ENCODE measurements around the gene RAB37.

Gene RAB37

DNA sequence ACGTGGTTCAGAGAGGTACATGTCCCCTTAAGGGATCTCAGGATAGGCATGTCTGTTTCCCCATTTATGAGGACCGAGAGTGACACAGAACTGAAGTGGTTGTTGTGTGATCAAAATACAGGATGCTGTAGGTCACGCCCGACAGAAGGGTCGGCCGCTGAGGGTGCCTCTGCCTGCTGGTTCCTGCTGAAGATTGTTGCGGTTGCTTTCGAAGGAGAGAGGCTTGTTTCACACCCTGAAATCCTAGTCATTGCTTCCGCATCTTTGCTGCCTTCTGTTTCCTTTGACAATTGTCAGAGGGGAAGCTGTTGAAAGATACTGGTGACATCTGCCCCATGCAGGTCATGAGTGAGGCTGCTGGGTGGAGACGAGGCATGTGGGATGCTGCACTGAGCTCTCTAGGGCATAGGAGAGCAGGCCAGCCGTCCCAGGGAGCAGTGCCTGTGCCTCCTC is 42.9 kb downstream of the RAB37 start:
- TF ChIP-seq, protein P1, sequence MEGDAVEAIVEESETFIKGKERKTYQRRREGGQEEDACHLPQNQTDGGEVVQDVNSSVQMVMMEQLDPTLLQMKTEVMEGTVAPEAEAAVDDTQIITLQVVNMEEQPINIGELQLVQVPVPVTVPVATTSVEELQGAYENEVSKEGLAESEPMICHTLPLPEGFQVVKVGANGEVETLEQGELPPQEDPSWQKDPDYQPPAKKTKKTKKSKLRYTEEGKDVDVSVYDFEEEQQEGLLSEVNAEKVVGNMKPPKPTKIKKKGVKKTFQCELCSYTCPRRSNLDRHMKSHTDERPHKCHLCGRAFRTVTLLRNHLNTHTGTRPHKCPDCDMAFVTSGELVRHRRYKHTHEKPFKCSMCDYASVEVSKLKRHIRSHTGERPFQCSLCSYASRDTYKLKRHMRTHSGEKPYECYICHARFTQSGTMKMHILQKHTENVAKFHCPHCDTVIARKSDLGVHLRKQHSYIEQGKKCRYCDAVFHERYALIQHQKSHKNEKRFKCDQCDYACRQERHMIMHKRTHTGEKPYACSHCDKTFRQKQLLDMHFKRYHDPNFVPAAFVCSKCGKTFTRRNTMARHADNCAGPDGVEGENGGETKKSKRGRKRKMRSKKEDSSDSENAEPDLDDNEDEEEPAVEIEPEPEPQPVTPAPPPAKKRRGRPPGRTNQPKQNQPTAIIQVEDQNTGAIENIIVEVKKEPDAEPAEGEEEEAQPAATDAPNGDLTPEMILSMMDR (IDR thresholded peaks at IDR 0.05; ENCODE audit: low read depth, low read length, missing control alignments) = no peak
- peak; percentile 91 for DNase-seq (ENCODE audit: low read depth)
- no peak overlapping the region for H3K4me3 ChIP-seq (ENCODE audit: low read depth, low read length)

DNA sequence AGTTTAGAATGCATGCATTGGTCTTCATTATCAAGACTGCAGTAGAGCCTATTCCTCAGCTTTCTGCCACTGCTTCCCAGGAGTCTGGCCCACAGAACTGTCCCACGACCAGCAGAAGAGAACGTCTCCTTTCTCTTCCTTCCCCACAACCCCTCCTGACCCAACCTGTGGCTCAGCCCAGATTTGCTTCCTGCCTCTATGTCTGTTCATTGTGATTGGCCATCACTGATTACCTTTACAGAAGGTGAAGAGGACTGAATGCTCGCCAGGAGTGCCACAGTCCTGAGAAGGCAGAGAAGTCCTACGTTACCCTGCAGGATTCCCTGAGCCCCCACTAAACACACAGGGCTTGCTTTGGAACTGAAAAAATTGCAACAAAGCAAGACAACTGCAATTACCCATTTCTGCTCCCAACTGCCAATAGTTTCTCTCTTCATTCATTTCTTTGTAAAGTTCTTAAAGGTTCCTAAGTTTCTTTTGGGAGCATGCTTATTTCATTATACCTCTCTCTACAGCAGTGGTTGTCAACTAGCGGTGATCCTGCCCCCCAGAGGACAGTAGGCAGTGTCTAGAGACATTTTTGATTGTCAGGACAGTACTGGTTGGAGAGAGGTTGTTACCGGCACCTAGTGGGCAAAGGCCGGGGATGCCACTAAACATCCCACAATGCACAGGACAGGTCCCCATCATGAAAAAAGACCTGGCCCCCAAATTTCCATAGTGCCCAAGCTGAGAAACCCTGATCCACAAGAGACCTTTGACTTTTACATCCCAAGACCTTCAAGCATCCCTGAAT is 43.6 kb downstream of the RAB37 start:
- H3K4me3 ChIP-seq (ENCODE audit: low read depth, low read length) = no peak overlapping the region
- peak; percentile 21 for DNase-seq (ENCODE audit: low read depth)
- TF ChIP-seq, protein P1 (IDR thresholded peaks at IDR 0.05; ENCODE audit: low read depth, low read length, missing control alignments) = peak; percentile 54

DNA sequence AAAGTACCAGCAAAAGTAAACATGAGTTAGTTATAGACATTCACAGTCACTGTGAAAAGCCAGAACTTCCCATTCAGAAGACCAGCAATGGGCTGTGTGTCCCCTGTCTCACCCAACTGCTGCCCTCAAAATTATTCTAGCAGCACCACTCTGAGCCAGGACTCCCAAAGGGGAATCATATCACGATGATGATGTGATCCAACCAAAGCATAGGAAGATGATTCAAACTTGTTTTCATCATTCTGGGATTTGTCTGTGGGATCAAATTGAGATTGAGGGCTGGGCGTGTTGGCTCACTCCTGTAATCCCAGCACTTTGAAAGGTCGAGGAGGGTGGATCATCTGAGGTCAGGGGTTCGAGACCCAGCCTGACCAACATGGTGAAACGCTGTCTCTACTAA is 45.5 kb downstream of the RAB37 start:
- TF ChIP-seq, protein P1 (IDR thresholded peaks at IDR 0.05; ENCODE audit: low read depth, low read length, missing control alignments) = no peak
- DNase-seq (ENCODE audit: low read depth) = no peak
- H3K4me3 ChIP-seq (ENCODE audit: low read depth, low read length) = no peak overlapping the region

DNA sequence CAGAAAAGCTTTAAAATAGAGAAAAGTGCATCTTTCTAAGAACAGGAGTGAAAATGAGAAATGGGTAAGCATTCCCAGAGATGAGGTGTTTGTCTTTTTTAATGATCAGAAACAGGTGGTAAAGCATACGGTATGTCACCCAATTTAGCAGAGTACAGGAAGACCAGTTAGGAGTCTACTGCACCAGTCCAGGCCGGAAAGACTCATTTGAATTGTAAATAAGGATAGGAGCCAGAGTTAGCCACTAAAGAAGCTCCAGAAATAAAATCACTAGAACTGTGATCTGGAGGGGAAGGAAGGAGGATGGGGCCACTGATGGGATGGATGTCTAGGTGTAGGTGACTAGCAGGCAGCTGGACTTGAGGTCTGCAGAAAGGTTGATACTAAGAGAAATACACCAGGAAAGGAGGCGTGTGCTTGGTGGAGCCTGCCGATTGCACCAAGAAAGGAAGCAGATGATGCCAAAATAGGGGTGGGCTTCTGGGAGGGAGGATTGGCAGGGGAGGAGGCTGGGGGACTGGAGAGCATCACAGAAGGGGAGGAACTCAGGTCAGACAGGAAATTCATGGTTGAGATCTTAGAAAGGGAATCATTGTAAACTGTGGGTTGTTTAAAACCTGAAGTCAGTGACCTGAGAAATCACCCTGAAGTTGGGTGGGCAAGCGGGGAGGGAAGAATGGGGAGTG is 47.2 kb downstream of the RAB37 start:
- no peak overlapping the region for H3K4me3 ChIP-seq (ENCODE audit: low read depth, low read length)
- TF ChIP-seq, protein P1 (IDR thresholded peaks at IDR 0.05; ENCODE audit: low read depth, low read length, missing control alignments) = no peak
- no peak for DNase-seq (ENCODE audit: low read depth)

DNA sequence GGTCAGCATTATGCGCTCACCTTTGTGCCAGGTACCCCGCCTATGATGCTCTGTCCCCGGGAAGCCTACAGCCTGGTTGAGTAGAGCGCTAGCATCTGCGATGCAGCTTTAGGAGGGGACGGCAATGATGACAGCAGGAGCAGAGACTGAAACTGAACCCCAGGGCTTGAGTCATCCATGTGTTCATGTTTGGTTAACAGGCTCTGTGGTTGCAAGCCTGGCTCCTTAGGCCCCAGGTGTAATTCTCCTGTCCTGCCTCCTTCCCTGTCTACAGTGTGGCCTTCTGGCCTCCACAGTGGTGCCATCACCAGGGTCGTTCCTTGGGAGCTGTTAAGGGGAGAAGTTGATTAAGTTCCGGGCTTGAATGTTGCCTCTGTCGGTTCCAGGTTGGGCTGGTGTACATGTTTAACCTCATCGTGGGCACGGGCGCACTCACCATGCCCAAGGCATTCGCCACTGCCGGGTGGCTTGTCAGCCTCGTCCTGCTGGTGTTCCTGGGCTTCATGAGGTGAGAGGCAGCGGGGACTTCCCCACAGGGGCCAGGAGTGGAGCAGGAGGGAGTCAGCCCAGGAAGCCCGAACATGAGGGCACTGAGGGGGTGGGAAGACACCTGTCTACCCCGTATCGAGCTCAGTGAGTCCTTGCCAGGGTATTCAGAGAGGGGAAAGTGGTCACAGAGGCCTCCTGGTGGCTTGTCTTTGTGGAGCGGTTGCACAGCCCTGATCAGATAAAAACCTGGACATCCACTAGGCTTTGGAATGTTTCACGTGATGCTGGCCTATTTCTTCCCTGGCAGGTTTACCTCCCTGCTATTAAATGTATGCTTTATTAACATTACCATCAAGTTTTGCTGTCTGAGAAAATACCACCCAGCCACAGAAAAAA is 48.3 kb downstream of the RAB37 start:
- no peak overlapping the region for H3K4me3 ChIP-seq (ENCODE audit: low read depth, low read length)
- TF ChIP-seq, protein P1 (IDR thresholded peaks at IDR 0.05; ENCODE audit: low read depth, low read length, missing control alignments) = no peak
- no peak for DNase-seq (ENCODE audit: low read depth)

DNA sequence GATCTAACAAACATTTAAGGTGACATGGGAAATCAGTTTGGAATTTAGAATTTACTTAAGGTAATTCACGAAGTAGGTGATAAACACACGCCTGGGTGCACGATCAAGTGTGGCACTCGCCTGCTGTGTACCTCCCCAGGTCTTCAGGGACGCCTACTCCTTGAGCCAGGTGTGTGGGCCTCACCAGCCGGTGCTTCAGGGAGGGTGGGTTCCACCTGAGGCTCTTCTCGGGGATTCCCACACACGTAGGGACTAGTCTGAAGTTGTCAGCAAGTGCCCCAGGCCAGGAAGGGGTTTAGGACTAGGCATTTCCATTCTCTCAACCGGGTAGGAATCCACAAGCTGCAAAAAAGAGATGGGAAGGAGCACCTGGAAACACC is 48.9 kb downstream of the RAB37 start:
- H3K4me3 ChIP-seq (ENCODE audit: low read depth, low read length) = no peak overlapping the region
- TF ChIP-seq, protein P1 (IDR thresholded peaks at IDR 0.05; ENCODE audit: low read depth, low read length, missing control alignments) = no peak
- DNase-seq (ENCODE audit: low read depth) = no peak
